NCI-H187 (cell line): ENCODE data around the gene SGK1.

Source experiments
- DNase-seq, 2 experiments: peaks; one replicate each; lab custom pipeline; 2025; lab: John Stamatoyannopoulos, UW

Gene SGK1

DNA sequence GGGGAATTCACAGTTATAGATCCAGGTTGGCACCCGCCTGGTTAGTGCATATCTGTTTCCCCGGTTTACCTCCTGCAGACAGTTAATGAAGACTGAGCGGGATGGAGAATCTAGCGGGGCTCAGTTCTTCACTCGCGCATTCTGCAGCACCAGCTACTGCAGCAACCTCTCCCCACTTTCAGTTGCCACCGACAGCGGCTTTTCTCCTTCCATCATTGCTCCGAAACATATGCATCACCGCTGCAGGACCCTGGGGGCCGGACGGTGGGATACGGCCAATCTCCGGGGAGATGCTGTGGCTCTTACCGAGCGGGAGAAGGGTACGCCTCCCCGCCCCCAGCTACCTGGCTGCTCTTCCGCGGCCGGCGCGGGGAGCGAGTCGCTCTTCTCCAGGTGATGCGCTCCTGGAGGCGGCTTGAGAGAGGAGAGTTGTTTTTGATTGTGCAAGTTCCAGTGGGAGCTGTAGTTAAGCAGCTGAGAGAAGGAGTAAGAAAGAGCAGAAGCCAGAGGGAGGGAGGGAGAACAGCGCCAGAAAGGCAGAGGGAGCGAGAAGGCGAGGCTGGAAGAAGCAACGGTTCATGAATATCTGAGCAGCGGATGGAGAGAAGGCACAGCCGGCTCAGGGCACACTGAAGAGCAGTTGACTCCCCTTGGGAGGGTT is at the start of gene SGK1:
Gene SGK1, minus strand, starts transcription at position 642 of the 661 bp plus-strand sequence. CDS start 652 bp downstream, outside the sequence.
- peak in 1 of 2 experiments; percentile 14 for DNase-seq

DNA sequence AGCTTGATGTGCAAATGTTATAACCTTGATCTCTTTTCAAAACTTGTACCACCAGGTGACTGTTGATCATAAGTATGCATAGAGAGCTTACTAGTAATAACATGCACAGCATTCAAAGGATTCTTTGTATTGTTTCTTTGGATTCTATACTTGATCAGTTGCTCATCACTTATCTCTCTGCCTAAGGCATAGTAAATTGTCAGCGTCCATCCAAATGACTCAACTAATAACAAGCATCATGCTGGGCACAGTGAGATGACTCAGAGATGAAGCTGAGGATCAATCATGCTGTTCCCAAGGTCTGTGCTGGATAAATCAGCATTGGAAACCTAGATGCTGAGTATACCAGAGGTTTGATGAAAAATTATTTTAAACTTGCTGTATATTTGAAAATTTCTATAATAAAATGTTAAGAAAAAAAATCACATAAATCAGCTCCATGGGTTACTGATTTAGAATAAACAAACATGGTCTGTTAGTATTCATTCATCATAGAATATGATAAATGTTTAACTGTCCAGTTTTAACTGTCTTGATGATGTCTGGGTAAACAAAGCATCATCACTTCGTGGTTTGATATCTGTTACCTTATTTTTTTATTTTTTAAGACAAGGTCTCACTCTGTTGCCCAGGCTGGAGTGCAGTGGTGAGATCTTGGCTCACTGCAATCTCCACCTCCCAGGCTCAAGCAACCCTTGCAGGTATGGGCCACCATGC is 45.6 kb upstream of the SGK1 start:
- DNase-seq, result no peak

DNA sequence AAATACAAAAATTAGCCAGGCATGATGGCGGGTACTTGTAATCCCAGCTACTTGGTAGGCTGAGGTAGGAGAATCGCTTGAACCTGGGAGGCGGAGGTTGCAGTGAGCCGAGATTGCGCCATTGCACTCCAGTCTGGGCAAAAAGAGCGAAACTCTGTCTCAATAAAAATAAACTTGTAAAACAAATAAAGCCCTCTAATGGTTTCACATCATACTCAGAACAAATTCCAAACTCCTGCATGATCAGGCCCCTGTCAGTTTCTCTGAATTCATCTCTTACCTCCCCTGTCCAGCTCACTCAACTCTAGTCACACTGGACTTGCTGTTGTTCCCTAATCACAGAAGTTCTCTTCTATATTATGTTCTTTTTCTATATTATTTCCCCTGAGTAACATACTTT is 43.1 kb upstream of the SGK1 start:
- DNase-seq, result no peak

DNA sequence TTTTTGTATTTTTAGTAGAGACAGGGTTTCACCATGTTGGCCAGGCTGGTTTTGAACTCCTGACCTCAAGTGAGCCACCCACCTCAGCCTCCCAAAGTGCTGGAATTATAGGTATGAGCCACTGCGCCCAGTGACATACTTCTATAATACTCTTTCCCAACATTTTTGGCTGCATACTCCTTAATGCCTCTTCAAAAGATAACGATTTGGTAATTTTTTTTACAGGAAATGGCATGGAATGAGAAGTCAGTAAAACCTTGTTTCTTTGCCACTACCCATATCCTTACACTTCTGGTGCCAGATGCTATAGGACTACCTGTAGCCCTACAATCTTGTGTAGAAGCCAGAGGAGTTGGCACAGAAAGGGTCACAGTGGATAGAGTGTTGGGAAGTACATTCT is 41.4 kb upstream of the SGK1 start:
- DNase-seq, result no peak

DNA sequence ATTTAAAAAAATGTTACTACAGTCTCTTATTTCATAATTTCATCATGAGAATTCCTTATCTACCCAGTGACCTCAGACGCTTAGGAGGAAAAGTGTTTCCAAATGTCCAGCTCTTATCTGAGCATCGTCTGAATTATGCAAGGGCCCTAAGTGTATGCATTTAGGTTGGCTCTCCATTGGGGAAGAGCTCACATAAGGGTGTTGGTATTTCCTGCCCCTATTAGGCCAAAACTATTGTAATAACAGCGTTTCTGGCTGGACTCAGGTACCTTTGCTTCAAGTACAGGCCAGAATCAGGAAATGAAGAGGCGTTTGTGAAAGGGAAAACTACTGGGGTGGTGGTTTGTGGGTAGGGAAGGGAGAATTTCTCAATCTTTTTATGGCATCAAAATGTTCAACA is 40.4 kb upstream of the SGK1 start:
- DNase-seq, result no peak

DNA sequence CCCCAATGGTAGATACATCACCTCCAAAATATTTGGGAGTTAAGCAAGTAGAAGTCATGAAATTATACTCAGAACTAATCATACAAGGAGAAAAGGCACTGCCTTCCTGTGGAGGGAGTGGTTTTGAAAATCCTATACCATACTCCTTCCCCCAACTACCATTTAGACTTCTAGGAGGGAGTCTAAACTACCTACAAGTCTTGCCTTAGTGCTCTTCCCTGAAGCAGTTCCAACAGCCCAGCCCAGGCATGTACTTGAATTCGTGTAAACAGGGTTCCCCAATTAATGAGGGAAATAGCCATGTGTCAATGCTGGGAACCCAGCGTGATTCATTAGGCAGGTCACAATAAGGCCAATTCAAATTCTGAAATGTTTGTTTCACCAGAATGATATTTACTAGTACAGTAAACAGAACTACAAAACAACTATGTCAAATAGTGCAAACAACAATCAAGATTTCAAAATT is 39.1 kb upstream of the SGK1 start:
- no peak for DNase-seq

DNA sequence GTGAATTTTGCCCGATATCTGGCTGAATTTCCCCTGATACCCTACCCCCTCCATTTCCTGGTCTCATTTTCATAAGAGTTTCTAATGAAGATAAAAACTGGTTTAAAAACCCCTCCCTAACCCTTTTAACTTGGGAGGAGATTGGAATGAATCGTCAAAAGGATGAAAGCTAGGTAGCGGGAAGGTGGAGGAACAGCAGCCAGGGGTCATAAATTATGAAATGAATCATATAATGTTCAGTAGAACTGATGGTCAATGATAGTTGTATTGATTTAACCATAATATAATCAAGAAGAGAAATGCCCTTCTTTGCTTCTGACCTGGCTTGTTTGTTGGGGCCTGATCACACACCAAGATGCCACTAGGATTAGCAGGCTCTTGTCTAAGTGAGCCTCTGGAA is 38.5 kb upstream of the SGK1 start:
- no peak for DNase-seq

DNA sequence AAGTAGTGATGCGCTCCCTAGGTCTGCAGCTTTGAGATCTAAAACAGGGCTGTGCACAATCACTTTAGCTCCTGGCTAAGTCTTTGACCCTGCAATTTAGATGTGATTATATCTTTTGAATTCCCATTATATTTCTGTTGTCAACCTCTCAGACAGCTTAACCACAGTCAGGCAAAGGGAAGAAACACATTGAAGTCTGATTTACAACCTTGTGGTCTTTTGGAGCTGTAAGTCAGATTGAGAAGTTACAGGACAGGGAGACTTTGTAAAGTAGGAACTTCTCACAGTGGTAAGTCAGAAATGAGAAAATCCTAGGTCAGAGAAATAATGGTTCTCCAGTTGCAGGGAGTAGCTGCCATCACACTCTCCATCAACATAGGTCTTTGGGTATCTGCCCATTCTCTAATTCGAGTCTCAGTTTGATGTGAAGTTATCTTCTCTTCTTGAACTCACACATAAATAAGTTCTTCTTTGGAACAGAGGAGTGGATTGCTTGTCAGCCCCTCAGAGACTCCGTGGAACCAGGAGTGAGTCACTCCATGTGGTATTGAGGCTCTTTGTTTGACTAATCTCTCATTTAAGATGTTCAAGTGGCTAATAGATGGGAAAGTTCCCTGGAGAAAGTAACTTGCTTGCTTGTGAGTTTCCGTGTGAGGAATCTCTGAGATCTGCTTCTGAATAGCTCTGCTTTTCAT is 35.0 kb upstream of the SGK1 start:
- no peak for DNase-seq

DNA sequence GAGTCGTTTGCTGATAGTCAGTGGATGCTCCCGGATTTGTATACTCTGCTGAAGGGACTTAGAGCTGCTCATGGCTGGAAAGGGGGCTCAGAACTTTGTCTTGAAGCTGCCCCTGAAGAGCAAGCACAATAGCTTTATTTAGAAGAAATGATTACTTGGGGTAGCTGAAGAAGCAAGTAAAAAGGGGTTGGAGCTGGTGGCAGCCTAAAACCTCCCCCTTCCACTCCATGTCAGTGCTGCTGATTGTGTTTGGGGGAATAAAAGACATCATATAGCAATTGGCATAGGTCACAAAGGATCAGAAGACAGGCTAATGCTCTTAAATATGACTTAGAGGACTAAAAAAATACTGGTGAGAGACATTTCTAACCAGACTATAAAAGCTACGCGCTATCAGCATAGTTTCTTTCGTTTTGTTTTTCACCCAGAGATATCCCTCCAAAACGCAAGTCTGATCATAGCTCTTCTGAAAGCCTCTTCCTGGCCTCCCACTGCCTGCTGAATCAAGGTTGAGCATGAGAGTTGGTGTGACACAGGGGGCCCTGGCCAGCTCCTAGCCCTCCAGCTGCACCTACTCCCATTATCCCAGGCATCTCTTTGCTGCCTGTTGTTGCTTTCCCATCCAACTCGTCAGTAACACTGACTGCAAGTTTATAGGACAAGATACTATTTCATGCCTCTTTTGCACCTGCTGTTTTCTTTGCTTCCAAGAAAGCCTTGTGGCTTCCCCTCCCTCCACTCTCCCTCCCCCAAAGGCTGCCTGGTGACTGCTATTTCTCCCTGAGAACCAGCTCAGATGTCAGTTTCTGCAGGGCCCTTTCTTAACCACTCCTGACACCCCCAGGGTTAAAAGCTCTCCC is 33.9 kb upstream of the SGK1 start:
- DNase-seq, result peak; percentile 26 to 43

DNA sequence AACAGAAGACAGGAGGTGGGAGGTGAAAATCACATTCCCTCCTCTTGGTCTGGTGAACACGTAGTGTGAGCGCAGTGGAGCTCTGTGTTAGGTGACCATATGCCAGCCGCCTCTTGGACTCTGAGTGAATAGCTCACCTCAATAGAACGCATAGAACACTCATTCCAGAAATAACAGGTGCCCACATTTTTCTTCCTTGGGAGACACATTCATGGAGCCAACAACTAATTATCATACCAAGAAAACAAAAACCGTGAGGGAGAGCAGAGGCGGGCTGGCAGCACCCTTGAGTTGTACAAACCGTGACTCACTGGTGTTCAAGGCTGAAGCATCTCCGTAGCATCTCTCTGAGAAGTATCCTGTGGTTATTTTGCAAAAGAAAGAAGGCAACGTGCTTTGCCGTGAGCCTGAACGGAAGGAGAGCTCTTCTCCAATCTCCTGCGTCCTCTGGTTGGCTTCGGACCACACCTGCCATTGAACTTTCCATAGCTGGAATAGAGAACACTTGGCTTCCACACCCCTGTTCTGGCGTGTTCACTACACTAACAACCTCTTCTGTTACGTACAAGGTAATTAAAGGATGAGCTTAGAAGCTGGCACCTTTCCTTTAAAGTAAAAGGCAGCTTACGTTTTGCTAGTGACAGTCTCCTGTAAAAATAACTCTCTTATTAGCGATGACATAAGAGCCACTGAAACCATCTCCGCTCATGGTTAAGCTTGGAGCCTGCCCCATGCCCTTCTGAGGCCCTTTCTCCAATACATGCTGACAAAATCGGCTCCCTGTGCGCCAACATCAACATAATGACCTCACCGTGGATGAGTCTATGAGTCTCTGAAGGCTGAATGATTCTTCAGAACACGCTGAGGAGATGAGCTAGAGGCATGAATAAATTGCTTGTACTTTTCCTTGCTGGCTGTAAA is 30.2 kb upstream of the SGK1 start:
- DNase-seq, result peak; percentile 39 to 52

DNA sequence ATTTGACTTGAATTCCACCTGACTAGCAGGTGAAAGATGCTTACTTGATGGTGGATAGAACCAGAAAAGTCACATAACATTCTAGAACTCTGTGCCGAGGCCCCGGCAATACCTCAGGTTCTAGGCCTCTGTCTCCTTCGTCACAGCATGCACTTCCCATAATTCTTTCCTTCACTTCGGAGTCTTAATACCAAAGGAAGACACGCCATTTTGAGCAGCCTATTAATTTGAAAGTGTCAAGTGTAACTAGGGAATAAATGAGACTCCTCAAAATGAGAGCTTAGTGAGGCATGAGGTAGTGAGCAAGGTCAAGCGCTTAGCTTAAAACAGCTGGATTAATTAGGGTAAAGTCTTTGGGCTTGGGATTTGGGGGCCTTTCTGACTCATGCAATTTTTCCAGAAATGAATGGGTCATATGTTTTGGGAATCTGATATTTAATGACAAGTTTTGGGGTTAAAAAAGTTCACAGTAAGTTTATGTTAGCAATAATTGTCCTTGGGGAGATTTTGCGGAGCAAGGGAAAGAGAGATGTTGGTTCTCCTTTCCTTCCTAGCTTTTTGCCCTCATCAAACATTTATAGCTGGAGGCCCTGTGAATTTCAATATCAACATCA is 29.1 kb upstream of the SGK1 start:
- no peak for DNase-seq

DNA sequence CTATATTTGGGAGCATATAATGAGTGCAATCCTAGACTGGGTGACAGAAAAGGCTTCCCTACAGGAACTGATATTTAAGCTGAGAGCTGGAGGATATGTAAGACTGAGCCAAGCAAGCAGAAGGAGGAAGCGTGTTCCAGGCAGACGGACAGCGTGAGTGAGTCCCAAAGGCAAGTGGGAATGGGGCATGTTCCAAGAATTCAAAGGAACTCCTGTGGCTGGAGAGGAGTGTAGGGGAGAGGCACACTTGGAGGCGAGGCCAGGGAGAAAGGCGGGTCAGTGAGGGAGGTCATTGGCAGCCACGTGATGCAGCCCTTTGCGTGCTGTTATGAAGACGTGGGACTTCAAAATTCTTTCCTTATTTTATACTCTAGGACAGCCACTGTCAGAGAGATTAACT is 27.9 kb upstream of the SGK1 start:
- DNase-seq, result no peak

DNA sequence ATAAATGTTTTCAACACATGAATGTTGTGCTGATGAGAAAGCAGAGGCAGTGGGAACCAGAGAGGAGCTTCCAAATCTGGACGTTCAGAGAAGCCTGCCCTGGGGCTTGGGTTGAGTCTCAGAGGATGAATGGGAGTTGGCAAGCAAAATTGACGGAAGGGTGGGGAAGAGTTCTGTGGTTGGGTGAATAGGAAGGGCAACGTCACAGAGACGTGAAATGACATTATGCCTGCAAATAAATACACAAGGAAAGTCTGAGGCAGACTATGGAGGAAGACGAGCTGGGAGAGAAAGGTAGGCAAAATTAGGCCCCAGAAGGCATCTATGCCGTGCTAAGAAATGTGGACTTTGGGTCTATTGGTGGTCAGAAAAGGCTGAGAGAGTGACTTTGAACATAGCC is 25.2 kb upstream of the SGK1 start:
- DNase-seq, result no peak

DNA sequence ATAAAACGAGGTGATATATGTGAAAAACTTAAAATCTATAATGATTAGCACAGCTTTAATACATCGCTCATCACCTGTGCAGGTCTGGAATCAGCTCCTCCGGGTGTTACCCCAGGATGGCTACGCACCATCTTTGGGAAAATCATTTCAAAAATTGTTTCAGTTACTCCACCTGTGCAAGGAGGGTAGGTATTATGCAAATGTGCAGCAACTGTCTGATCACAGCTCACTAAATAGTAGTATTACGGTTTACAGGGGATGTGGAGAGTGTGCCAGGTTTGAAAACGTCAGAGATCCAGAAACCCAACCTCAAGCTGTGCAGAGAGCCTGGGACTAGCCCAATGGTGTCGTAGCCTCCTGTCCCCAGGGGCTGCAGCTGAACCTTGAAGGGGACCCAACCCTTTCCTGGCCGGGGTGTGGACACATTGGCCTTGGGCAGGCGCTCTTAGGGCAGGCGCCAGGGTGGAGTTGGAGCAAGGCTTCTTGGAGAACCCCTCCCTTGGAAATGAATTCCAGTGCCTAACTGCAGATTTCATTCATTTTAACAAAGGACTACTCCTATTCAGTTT is 24.2 kb upstream of the SGK1 start:
- DNase-seq, result no peak

DNA sequence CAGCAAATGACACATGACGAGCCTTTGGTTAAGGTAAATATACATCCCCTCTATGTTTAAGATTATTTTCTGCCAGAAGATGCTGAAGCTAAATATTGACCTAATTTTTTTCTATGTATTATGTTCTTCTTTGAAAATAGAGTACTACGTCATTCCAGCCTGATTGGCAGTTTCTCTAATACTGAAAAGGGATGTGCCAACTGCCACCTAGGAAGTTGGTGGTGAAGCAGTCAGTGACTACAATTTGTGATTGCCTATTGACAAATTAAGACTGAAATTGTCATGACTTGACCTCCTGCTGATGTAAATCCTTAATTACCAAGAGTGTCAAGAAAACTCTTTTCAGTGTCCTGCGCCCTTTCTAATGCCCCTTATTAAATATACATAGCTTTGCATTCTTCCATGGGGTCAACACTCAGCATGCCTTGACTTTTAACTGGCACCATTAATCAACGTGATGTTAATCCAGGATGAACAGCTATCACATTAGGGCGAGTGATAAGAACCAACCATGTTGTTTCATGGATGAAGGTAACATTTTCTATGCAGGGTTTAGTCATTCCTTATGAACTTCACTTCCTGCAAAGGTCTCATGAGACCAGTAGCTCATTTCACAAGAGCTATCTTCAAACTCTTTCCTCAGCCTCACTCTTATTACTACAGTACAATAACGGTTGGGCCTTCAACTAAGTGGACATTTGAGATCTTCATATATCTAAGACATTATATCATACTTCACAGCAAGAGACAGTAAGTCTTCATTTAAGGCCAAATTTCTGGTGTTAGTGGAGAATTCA is 22.5 kb upstream of the SGK1 start:
- no peak for DNase-seq

DNA sequence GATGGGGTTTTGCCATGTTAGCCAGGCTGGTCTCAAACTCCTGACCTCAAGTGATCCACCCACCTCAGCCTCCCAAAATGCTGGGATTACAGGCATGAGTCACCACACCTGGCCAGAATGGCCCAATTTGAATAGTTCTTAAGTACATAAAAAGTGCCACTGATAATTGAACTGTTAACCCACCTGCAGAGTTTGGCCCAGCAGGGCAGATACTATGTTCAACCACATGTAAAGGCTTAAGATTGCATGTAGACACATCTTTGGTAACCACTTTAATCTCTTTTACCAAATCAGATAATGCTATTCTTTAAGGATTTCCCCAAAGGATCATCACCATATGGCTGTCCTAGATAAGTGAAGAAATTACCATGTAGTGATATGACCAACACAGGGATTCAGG is 21.3 kb upstream of the SGK1 start:
- no peak for DNase-seq

DNA sequence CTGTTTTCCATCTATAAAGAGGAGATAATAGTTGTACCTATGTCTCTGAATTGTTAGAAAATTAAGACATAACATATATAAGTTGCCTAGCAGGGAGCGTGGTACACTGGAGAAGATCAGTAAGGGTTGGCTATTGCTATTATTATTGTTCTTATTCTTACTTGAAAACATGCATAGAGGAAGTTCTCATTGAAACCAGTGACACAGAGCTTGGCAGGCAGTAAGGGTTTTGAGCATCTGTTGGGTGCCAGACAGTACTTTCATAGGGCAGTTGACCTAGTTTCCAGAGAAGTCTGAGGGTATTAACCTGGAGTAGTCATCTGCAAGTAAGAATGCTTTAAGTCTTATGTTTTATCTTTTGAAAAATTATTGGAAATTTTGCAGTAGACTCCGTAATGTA is 13.3 kb upstream of the SGK1 start:
- DNase-seq, result no peak

DNA sequence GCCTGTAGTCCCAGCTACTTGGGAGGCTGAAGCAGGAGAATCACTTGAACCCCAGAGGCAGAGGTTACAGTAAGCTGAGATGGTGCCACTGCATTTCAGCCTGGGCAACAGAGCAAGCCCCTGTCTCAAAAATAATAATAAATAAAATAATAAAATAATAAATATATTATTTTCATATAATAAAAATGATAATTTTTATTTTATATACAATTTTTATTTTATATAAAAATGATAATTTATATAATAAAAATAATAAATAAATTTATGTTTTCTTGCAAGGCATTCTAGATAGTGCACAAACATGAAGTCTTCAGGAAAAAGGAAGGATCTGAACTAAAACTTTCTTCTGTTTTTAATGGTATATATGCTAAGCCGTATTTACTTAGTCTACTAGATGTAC is 12.6 kb upstream of the SGK1 start:
- no peak for DNase-seq

DNA sequence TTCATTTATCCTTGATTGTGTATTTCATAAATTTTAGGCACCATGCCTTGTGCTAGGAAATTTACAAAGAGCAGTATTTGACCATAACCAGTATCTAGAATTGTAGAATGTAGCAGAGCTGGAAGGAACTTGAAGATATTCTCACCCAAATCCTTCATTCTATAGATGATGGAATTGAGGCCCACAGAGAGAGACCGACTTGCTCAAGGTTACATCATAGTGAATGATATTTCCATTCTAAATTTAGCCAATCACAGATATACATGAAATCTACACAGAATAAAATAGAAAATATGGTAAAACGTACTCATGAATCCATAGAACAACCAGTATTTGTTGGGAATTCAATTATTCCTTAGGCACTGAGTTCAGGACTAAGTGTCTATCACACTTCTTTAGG is 10.9 kb upstream of the SGK1 start:
- no peak for DNase-seq
